HepG2 (cell line): ENCODE results near the gene SERPINB6. TPM values are rescaled to one million over a fixed set of nuclear protein-coding genes. Genes with fewer than 3 reads are reported as not detected.

Experiments used
- DNMT3B ChIP-seq: conservative IDR thresholded peaks from 2 replicates; pipeline ENCODE4 v1.6.1; 2016; ENCODE audit warnings: missing biosample characterization, control low read depth
- HNRNPH1 ChIP-seq: fragments of 200-400 bp; formaldehyde crosslinking; optimal IDR thresholded peaks from 2 replicates; pipeline ENCODE3; 2017; ENCODE audit warnings: mild to moderate bottlenecking, low read depth, low read length
- MED13 ChIP-seq: sonication (generic); formaldehyde crosslinking; IDR thresholded peaks from 2 replicates; pipeline ENCODE4 v1.5.0; 2020; ENCODE audit warnings: missing genetic modification reagents
- MYNN ChIP-seq: sonication (generic); formaldehyde crosslinking; IDR thresholded peaks from 2 replicates; pipeline ENCODE4 v1.4.0; 2020; ENCODE audit warnings: mild to moderate bottlenecking, low read depth, missing genetic modification reagents
- PAWR ChIP-seq: sonication (generic); formaldehyde crosslinking; IDR thresholded peaks from 2 replicates; pipeline ENCODE4 v1.4.0; 2020; ENCODE audit warnings: missing genetic modification reagents, mild to moderate bottlenecking, borderline replicate concordance
- PITX1 ChIP-seq: sonication (generic); formaldehyde crosslinking; IDR thresholded peaks from 2 replicates; pipeline ENCODE4 v1.5.1; 2020; ENCODE audit warnings: mild to moderate bottlenecking, missing genetic modification reagents
- PPARG ChIP-seq: conservative IDR thresholded peaks from 2 replicates; pipeline ENCODE4 v1.6.1; 2016; ENCODE audit warnings: missing biosample characterization, missing genetic modification reagents
- RBM22 ChIP-seq: fragments of 200-400 bp; formaldehyde crosslinking; optimal IDR thresholded peaks from 2 replicates; pipeline ENCODE3; 2017; ENCODE audit warnings: mild to moderate bottlenecking, low read length, moderate library complexity
- SETDB1 ChIP-seq: sonication (generic); formaldehyde crosslinking; IDR thresholded peaks from 2 replicates; pipeline ENCODE4 v1.5.1; 2020; ENCODE audit warnings: missing genetic modification reagents, mild to moderate bottlenecking, borderline replicate concordance
- SP4 ChIP-seq: sonication (generic); formaldehyde crosslinking; IDR thresholded peaks from 2 replicates; pipeline ENCODE4 v1.8.1; 2023; ENCODE audit warnings: mild to moderate bottlenecking, missing genetic modification reagents
- SPEN ChIP-seq: sonication (generic); formaldehyde crosslinking; IDR thresholded peaks from 2 replicates; pipeline ENCODE4 v1.5.1; 2020; ENCODE audit warnings: low read depth, mild to moderate bottlenecking, missing genetic modification reagents
- SRSF9 ChIP-seq: fragments of 200-400 bp; formaldehyde crosslinking; IDR thresholded peaks from 2 replicates; pipeline ENCODE4 v1.6.1; 2018; ENCODE audit warnings: borderline replicate concordance, mild to moderate bottlenecking, low read depth, low read length; ENCODE audit not compliant: insufficient read depth, poor library complexity, severe bottlenecking
- STAG1 ChIP-seq: sonication (generic); formaldehyde crosslinking; IDR thresholded peaks from 2 replicates; pipeline ENCODE4 v1.4.0; 2020; ENCODE audit warnings: missing genetic modification reagents
- TOPORS ChIP-seq: sonication (generic); formaldehyde crosslinking; IDR thresholded peaks from 2 replicates; pipeline ENCODE4 v1.8.0; 2023; ENCODE audit warnings: mild to moderate bottlenecking, missing genetic modification reagents
- ZNF251 ChIP-seq: sonication (generic); formaldehyde crosslinking; IDR thresholded peaks from 2 replicates; pipeline ENCODE4 v1.9.0; 2021; ENCODE audit warnings: mild to moderate bottlenecking, missing genetic modification reagents
- ZNF30 ChIP-seq: sonication (generic); formaldehyde crosslinking; IDR thresholded peaks from 2 replicates; pipeline ENCODE4 v1.5.0; 2020; ENCODE audit warnings: mild to moderate bottlenecking, missing genetic modification reagents
- ZNF547 ChIP-seq: sonication (generic); formaldehyde crosslinking; IDR thresholded peaks from 2 replicates; pipeline ENCODE4 v1.5.1; 2020; ENCODE audit warnings: mild to moderate bottlenecking, missing genetic modification reagents
- ZNF549 ChIP-seq: sonication (generic); formaldehyde crosslinking; IDR thresholded peaks from 2 replicates; pipeline ENCODE4 v1.5.0; 2020; ENCODE audit warnings: missing genetic modification reagents
- ZNF577 ChIP-seq: sonication (generic); formaldehyde crosslinking; IDR thresholded peaks from 2 replicates; pipeline ENCODE4 v1.4.0; 2020; ENCODE audit warnings: mild to moderate bottlenecking, low read depth, missing genetic modification reagents, borderline replicate concordance
- polyA plus RNA-seq, 8 experiments: library from polyadenylated mRNA; depleted of rRNA in 3 of 8; stranded (reverse) in 7 of 8; unstranded in 1 of 8; fragments of >200 nt; fragmentation: Illumina TruSeq in 4 of 8; extraction: Trizol in 4 of 8; gene quantifications; 2 replicates each; pipeline versions ENCODE4 v1.2.1 to v1.2.3, GENCODE V29; 2011 to 2016; ENCODE audit warnings: low read depth in 4 of 8, missing spikeins in 1 of 8, mixed read lengths in 1 of 8; ENCODE audit not compliant: insufficient read depth in 1 of 8
- total RNA-seq, 5 experiments: library from RNA; depleted of rRNA; stranded (reverse); fragments of >200 nt; fragmentation: Illumina TruSeq; extraction: Trizol; gene quantifications; 2 replicates each; pipeline ENCODE4 v1.2.3, GENCODE V29; 2016; ENCODE audit warnings: low read depth in 1 of 5
- TF ChIP-seq, protein P1 (sequence below): sonication (generic); formaldehyde crosslinking; IDR thresholded peaks from 2 replicates; pipeline ENCODE4 v1.5.0; 2020; ENCODE audit warnings: missing genetic modification reagents
- TF ChIP-seq, protein P2 (sequence below): IDR thresholded peaks from 2 replicates; pipeline ENCODE4 v1.6.1; 2016; ENCODE audit warnings: missing biosample characterization, missing genetic modification reagents, low read depth
- TF ChIP-seq, protein P3 (sequence below): sonication (generic); formaldehyde crosslinking; IDR thresholded peaks from 2 replicates; pipeline ENCODE4 v1.4.0; 2020; ENCODE audit warnings: mild to moderate bottlenecking, missing genetic modification reagents, borderline replicate concordance

The SERPINB6 gene
- total and polyA plus RNA-seq, 2 of the 13 experiments (the other 11 are each of a cell fraction or from before 2014, with no cell fraction given), result 38.2 to 61.3 TPM

DNA sequence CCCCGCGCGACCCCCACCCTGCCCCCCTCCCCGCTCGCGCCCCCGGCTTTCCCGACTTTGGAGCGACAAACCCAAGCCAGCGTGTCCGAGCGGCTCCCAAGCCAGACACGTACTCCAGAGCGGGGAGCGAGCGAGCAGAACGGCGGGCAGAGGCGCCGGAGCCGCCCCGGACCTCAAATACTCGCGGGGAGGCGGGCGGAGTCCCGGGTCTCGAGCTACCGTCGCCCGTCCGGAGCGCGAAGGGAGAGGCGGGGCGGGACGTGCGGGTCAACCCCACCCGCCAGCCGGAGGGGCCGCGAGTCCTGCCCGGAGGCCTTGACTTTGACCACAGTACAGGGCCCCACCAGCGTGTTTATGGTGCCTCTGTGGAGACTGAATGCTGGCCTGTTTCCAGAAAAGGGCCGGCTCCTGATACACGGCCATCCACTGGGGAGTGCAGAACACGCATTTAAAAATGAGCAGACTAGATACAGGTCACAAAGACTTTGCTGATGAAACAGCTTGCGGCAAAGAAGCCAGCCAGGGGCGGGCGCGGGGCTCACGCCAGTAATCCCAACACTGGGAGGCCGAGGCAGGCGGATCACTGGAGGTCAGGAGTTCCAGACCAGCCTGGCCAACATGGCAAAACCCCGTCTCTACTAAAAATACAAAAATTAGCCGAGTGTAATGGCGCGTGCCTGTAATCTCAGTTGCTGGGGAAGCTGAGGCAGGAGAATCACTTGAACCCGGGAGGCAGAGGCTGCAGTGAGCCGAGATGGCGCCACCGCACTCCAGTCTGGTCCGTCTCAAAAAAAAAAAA is at the start of gene SERPINB6 (continued):
- peak; percentile 84 for TF ChIP-seq SPEN (CRISPR knock-in tag)
- no peak; the same call in 1 of the 2 replicates for TF ChIP-seq ZNF547 (CRISPR knock-in tag)
- TF ChIP-seq ZNF549 (CRISPR knock-in tag), result no peak
- TF ChIP-seq TOPORS, result no peak
- TF ChIP-seq MED13 (CRISPR knock-in tag), result no peak
- TF ChIP-seq ZNF30 (CRISPR knock-in tag), result peak; percentile 82; the same call in 1 of the 2 replicates
- TF ChIP-seq, protein P1, sequence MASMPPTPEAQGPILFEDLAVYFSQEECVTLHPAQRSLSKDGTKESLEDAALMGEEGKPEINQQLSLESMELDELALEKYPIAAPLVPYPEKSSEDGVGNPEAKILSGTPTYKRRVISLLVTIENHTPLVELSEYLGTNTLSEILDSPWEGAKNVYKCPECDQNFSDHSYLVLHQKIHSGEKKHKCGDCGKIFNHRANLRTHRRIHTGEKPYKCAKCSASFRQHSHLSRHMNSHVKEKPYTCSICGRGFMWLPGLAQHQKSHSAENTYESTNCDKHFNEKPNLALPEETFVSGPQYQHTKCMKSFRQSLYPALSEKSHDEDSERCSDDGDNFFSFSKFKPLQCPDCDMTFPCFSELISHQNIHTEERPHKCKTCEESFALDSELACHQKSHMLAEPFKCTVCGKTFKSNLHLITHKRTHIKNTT (CRISPR knock-in tag), result no peak
- TF ChIP-seq, protein P2, sequence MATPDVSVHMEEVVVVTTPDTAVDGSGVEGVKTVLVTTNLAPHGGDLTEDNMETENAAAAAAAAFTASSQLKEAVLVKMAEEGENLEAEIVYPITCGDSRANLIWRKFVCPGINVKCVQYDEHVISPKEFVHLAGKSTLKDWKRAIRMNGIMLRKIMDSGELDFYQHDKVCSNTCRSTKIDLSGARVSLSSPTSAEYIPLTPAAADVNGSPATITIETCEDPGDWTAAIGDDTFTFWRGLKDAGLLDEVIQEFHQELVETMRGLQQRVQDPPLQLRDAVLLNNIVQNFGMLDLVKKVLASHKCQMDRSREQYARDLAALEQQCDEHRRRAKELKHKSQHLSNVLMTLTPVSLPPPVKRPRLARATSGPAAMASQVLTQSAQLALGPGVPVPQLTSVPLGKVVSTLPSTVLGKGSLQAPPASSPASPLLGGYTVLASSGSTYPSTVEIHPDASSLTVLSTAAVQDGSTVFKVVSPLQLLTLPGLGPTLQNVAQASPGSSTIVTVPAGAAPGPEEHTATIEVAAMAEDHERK (CRISPR knock-in tag), result no peak
- TF ChIP-seq ZNF251 (CRISPR knock-in tag), result no peak
- TF ChIP-seq SP4 (CRISPR knock-in tag), result no peak
- no peak for TF ChIP-seq PPARG (CRISPR knock-in tag)
- TF ChIP-seq HNRNPH1, result no peak
- TF ChIP-seq MYNN, result no peak
- TF ChIP-seq SETDB1 (CRISPR knock-in tag), result no peak
- no peak for TF ChIP-seq STAG1
- TF ChIP-seq, protein P3, sequence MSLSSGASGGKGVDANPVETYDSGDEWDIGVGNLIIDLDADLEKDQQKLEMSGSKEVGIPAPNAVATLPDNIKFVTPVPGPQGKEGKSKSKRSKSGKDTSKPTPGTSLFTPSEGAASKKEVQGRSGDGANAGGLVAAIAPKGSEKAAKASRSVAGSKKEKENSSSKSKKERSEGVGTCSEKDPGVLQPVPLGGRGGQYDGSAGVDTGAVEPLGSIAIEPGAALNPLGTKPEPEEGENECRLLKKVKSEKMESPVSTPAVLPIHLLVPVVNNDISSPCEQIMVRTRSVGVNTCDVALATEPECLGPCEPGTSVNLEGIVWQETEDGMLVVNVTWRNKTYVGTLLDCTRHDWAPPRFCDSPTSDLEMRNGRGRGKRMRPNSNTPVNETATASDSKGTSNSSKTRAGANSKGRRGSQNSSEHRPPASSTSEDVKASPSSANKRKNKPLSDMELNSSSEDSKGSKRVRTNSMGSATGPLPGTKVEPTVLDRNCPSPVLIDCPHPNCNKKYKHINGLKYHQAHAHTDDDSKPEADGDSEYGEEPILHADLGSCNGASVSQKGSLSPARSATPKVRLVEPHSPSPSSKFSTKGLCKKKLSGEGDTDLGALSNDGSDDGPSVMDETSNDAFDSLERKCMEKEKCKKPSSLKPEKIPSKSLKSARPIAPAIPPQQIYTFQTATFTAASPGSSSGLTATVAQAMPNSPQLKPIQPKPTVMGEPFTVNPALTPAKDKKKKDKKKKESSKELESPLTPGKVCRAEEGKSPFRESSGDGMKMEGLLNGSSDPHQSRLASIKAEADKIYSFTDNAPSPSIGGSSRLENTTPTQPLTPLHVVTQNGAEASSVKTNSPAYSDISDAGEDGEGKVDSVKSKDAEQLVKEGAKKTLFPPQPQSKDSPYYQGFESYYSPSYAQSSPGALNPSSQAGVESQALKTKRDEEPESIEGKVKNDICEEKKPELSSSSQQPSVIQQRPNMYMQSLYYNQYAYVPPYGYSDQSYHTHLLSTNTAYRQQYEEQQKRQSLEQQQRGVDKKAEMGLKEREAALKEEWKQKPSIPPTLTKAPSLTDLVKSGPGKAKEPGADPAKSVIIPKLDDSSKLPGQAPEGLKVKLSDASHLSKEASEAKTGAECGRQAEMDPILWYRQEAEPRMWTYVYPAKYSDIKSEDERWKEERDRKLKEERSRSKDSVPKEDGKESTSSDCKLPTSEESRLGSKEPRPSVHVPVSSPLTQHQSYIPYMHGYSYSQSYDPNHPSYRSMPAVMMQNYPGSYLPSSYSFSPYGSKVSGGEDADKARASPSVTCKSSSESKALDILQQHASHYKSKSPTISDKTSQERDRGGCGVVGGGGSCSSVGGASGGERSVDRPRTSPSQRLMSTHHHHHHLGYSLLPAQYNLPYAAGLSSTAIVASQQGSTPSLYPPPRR (CRISPR knock-in tag), result peak; percentile 71; the same call in 1 of the 2 replicates
- no peak; the same call in 1 of the 2 replicates for TF ChIP-seq ZNF577 (CRISPR knock-in tag)
- peak; percentile 65; the same call in 1 of the 2 replicates for TF ChIP-seq PITX1
- TF ChIP-seq RBM22, result no peak
- no peak for TF ChIP-seq PAWR (CRISPR knock-in tag)
- TF ChIP-seq SRSF9, result no peak
- TF ChIP-seq DNMT3B (CRISPR knock-in tag), result no peak; the same call in 1 of the 2 replicates
